KOPT-K1 (cell line): ENCODE measurements around the gene NANOGP8.
"Not testable (repeated sequence)": the region's sequence is repeated elsewhere in the genome, so short reads cannot be mapped to it uniquely, and the experiment has no call there.

Experiments used
- H3K27ac ChIP-seq: fragments of 200-600 bp; sonication (generic); 2 replicates; pipeline ENCODE4 v1.5.1; 2016; ENCODE audit warnings: antibody characterized with exemption, mild to moderate bottlenecking, low read depth, low read length; ENCODE audit not compliant: poor library complexity, severe bottlenecking
- H3K36me3 ChIP-seq: fragments of 200-600 bp; sonication (generic); 2 replicates; pipeline ENCODE4 v1.5.1; 2017; ENCODE audit warnings: antibody characterized with exemption, mild to moderate bottlenecking, low read length, moderate library complexity; ENCODE audit not compliant: insufficient read depth
- H3K9me3 ChIP-seq: fragments of 200-600 bp; sonication (generic); 2 replicates; pipeline ENCODE4 v1.5.1; 2017; ENCODE audit warnings: antibody characterized with exemption, low read length, mild to moderate bottlenecking; ENCODE audit not compliant: insufficient read depth, poor library complexity, severe bottlenecking

Gene NANOGP8

GRCh38 chr15:35107561-35107960, 22.5 kb upstream of the NANOGP8 start:
- H3K36me3 ChIP-seq, result no peaks in the 10 kb centered on the region
- H3K9me3 ChIP-seq, result no peaks in the 10 kb centered on the region
- no peak overlapping the region for H3K27ac ChIP-seq

DNA sequence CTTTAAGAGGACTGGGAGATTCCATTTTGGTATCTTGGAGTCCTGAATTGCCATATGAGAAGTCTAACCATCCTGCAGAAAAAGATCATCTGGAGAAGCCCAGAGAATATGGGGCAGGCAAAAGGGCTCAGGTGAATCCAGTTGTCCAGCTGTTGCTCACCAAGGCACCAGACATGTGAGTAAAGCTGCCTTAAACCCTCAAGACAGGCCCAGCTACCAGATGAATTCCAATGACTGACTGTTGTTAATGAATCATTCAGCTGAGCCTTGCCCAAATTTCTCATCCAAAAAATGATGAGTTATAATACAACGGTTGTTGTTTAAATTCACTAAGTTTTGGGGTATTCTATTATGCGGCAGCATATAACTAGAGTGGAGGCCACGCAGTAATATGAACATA, 22.0 kb upstream of the NANOGP8 start:
- Histone ChIP-seq H3K36me3 (no peaks in the 10 kb centered on the region), H3K9me3 (no peaks in the 10 kb centered on the region), H3K27ac (no peak overlapping the region)

DNA sequence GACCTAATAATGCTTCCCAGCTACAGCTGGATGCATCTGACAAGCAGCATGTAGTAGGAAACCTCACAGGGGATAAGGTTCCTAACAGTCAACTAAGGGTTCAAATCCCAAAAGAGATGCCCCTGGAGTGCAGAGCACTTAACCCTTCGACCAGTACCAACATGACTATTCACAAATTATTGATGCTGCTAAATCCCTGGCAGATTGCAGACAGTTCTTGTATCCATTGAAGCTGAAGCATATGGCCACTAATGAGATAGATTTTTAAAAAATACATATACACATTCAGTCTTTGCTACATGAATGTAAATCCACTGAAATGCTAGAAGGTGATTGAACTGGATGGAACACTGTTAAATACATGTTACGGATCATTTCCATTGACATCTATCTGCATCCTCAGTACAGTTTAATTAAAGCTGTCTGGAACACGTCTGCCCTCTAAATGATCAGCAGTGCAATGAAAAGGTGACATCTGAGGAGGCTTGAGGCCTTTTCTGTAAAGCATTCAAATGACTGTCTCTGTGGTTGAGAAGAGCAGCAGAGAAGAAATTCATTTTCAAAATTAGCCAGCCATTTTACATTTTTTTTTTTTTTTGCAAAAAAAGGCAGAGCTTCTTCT, 19.5 kb upstream of the NANOGP8 start:
- Histone ChIP-seq H3K9me3 (no peaks in the 10 kb centered on the region), H3K27ac (no peak overlapping the region), H3K36me3 (no peaks in the 10 kb centered on the region)

DNA sequence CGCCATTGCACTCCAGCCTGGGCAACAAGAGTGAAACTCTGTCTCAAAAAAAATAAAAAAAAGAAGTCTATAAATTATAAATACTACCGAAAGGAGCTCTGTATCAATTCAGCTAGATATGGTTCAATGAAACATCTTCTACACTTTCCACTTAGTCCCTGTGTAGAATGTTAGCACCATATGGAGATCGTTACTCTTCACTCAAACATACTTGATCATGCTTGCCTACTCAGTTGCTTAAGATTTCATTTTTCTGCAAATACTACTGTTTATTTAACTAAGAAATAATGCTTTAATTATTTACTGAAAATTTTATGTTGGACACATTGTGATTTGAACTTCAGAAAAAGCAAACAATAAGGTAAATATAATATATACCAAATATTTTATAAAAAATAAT, 17.1 kb upstream of the NANOGP8 start:
- no peak overlapping the region for H3K27ac ChIP-seq
- H3K9me3 ChIP-seq, result no peaks in the 10 kb centered on the region
- no peaks in the 10 kb centered on the region for H3K36me3 ChIP-seq

DNA sequence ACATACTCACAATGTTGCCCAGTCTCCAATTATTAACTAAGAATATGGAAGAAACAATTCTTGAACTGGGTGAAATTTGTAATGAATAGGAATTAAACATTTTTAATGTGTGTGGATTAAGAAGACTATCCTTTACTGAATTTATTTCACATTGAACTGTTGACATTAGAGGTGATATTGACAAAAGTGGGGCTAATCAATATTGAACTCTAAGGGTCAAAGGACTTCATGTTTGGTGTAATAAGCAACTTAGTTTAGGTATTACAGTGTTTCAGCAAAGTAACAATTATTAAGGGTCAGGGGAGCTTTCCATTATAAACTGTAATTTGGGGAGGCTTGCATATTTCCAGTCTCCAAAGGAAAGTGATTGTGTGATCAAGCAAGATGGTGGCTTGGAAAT, 16.2 kb upstream of the NANOGP8 start:
- H3K27ac ChIP-seq, result no peak overlapping the region
- no peaks in the 10 kb centered on the region for H3K9me3 ChIP-seq
- H3K36me3 ChIP-seq, result no peaks in the 10 kb centered on the region

GRCh38 chr15:35098737-35099136, 13.6 kb upstream of the NANOGP8 start:
- Histone ChIP-seq H3K27ac (no peak overlapping the region), H3K36me3 (no peaks in the 10 kb centered on the region), H3K9me3 (no peaks in the 10 kb centered on the region)

DNA sequence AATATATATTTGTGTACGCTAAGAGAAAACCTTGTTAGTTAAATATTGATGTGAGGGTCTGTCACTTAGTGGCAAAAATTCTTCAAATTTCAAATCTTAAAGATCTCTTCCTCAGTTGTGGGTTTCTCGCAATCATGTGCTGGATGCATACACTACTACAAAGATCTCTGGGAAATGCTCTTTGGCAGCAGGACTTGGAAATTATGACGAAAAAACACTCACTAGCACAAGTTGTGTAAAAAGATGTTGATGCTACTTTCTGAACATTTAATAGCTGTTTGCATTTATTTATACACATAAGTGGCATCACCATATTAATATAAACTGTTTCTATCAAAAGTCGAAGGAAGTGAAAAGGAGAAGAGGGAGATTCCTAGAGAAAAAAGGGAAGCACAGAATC, 10.8 kb upstream of the NANOGP8 start:
- H3K36me3 ChIP-seq, result no peaks in the 10 kb centered on the region

GRCh38 chr15:35092846-35093245, 7.8 kb upstream of the NANOGP8 start:
- Histone ChIP-seq H3K27ac (no peak overlapping the region), H3K36me3 (no peaks in the 10 kb centered on the region), H3K9me3 (no peaks in the 10 kb centered on the region)

More for the DNA sequence above, 10.8 kb upstream of the NANOGP8 start:
- Histone ChIP-seq H3K9me3 (no peaks in the 10 kb centered on the region), H3K27ac (no peak overlapping the region)

GRCh38 chr15:35092311-35092710, 7.2 kb upstream of the NANOGP8 start:
- Histone ChIP-seq H3K36me3 (no peaks in the 10 kb centered on the region), H3K27ac (no peak overlapping the region), H3K9me3 (no peaks in the 10 kb centered on the region)

- no peaks in the 10 kb centered on the region for H3K9me3 ChIP-seq
- H3K27ac ChIP-seq, result no peak overlapping the region
- H3K36me3 ChIP-seq, result no peaks in the 10 kb centered on the region
Observed at GRCh38 chr15:35090104-35090807, 5.2 kb upstream of the NANOGP8 start.

GRCh38 chr15:35089551-35089950, 4.5 kb upstream of the NANOGP8 start:
- Histone ChIP-seq H3K27ac (no peak overlapping the region), H3K36me3 (no peaks in the 10 kb centered on the region), H3K9me3 (no peaks in the 10 kb centered on the region)

DNA sequence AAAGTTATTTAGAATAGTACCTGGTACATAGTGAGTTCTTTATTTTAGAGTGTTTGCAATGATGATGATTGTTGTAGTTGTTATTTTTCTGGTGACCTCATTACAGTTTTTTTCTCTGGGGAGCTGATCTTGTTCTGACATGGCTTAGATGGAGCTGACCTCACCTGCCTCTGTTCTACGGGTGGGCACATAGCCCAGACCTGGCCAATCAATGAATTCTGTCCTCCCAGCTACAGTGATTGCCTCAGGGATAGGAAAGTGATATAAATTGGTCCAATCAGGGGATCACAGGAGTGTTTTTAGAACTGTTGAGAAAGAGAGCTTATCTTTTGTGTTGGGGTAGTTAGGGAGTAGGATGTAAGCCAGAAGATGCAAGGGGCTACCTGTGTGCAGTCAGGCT, 3.2 kb upstream of the NANOGP8 start:
- H3K36me3 ChIP-seq, result no peaks in the 10 kb centered on the region
- no peak overlapping the region for H3K27ac ChIP-seq
- no peaks in the 10 kb centered on the region for H3K9me3 ChIP-seq

- H3K9me3 ChIP-seq, result no peaks in the 10 kb centered on the region
- no peak overlapping the region for H3K27ac ChIP-seq
- no peaks in the 10 kb centered on the region for H3K36me3 ChIP-seq
Observed at GRCh38 chr15:35087759-35088158, 2.7 kb upstream of the NANOGP8 start.

GRCh38 chr15:35082371-35083348, 2.4 kb downstream of the NANOGP8 start:
- not testable (repeated sequence) for H3K36me3 ChIP-seq, H3K9me3 ChIP-seq, H3K27ac ChIP-seq

DNA sequence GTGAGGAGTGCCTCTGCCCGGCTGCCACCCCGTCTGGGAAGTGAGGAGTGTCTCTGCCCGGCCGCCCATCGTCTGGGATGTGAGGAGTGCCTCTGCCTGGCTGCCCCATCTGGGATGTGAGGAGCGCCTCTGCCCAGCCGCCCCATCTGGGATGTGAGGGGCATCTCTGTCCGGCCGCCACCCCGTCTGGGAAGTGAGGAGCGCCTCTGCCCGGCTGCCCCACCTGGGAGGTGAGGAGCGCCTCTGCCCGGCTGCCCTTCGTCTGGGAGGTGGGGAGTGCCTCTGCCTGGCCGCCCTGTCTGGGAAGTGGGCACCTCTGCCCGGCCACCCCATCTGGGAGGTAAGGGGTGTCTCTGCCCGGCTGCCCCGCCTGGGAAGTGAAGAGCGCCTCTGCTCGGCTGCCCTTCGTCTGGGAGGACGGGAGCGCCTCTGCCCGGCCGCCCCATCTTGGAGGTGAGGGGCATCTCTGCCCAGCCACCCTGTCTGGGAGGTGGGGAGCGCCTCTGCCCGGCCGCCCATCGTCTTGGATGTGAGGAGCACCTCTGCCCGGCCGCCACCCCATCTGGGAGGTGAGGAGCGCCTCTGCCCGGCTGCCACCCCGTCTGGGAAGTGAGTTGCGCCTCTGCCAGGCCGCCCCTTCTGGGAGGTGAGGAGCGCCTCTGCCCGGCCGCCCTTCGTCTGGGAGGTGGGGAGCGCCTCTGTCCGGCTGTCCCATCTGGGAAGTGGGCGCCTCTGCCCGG, 3.3 kb downstream of the NANOGP8 start:
- H3K9me3 ChIP-seq, H3K36me3 ChIP-seq, H3K27ac ChIP-seq: not testable (repeated sequence)
